HepG2 (cell line): Measurements from ENCODE around the gene SDC1. TPM values are rescaled to one million over a fixed set of nuclear protein-coding genes. Genes with fewer than 3 reads are reported as not detected.

Experiments used
- CEBPB ChIP-seq: IDR thresholded peaks from 2 replicates; pipeline ENCODE4 v1.6.1; 2011; ENCODE audit warnings: low read depth, low read length, improper control_type of control experiment, borderline replicate concordance
- DR1 ChIP-seq: sonication (generic); formaldehyde crosslinking; IDR thresholded peaks from 2 replicates; pipeline ENCODE4 v1.8.0; 2021; ENCODE audit warnings: mild to moderate bottlenecking, missing genetic modification reagents, inconsistent platforms
- ESRRA ChIP-seq: sonication (generic); formaldehyde crosslinking; IDR thresholded peaks from 2 replicates; pipeline ENCODE4 v1.5.1; 2020; ENCODE audit warnings: mild to moderate bottlenecking, low read depth, missing genetic modification reagents
- HES4 ChIP-seq: sonication (generic); formaldehyde crosslinking; IDR thresholded peaks from 2 replicates; pipeline ENCODE4 v1.9.0; 2021; ENCODE audit warnings: mild to moderate bottlenecking, missing genetic modification reagents, borderline replicate concordance
- HNF1B ChIP-seq: sonication (generic); formaldehyde crosslinking; IDR thresholded peaks from 2 replicates; pipeline ENCODE4 v1.5.1; 2020; ENCODE audit warnings: mild to moderate bottlenecking, moderate library complexity, missing genetic modification reagents
- HNF4G ChIP-seq, 2 experiments: sonication (generic) in 1 of 2; formaldehyde crosslinking in 1 of 2; IDR thresholded peaks; 2 replicates each; pipeline versions ENCODE4 v1.4.0 to v1.6.1; 2011 to 2020; ENCODE audit warnings: borderline replicate concordance in 2 of 2, low read depth in 2 of 2, mild to moderate bottlenecking in 2 of 2, low read length in 1 of 2, missing genetic modification reagents in 1 of 2, moderate library complexity in 1 of 2
- KDM3A ChIP-seq: IDR thresholded peaks from 2 replicates; pipeline ENCODE4 v1.6.1; 2018; ENCODE audit warnings: low read depth, missing compliant biosample characterization
- LCORL ChIP-seq, 2 experiments: fragments of 450-650 bp in 1 of 2; sonication (generic) in 1 of 2; formaldehyde crosslinking in 1 of 2; IDR thresholded peaks; 2 replicates each; pipeline versions ENCODE4 v1.5.0 to v1.6.1; 2017 to 2020; ENCODE audit warnings: antibody characterized with exemption in 1 of 2, missing genetic modification reagents in 1 of 2
- MED1 ChIP-seq: sonication (generic); formaldehyde crosslinking; IDR thresholded peaks from 2 replicates; pipeline ENCODE4 v1.4.0; 2020; ENCODE audit warnings: missing genetic modification reagents
- MTERF4 ChIP-seq: sonication (generic); formaldehyde crosslinking; IDR thresholded peaks from 2 replicates; pipeline ENCODE4 v1.8.0; 2023; ENCODE audit warnings: mild to moderate bottlenecking, missing genetic modification reagents
- NR2C2 ChIP-seq: sonication (generic); formaldehyde crosslinking; IDR thresholded peaks from 2 replicates; pipeline ENCODE4 v1.4.0; 2020; ENCODE audit warnings: missing genetic modification reagents, mild to moderate bottlenecking, moderate library complexity, borderline replicate concordance
- PITX1 ChIP-seq: sonication (generic); formaldehyde crosslinking; IDR thresholded peaks from 2 replicates; pipeline ENCODE4 v1.5.1; 2020; ENCODE audit warnings: mild to moderate bottlenecking, missing genetic modification reagents
- PTBP1 ChIP-seq: fragments of 200-400 bp; formaldehyde crosslinking; IDR thresholded peaks from 2 replicates; pipeline ENCODE4 v1.6.1; 2018; ENCODE audit warnings: low read length, low read depth; ENCODE audit not compliant: poor library complexity, severe bottlenecking
- RXRB ChIP-seq: IDR thresholded peaks from 2 replicates; pipeline ENCODE4 v1.6.1; 2016; ENCODE audit warnings: borderline replicate concordance, missing genetic modification reagents, missing compliant biosample characterization
- SNAPC5 ChIP-seq: sonication (generic); formaldehyde crosslinking; IDR thresholded peaks from 2 replicates; pipeline ENCODE4 v1.8.1; 2023; ENCODE audit warnings: mild to moderate bottlenecking, missing genetic modification reagents, borderline replicate concordance
- ZBTB46 ChIP-seq: sonication (generic); formaldehyde crosslinking; IDR thresholded peaks from 2 replicates; pipeline ENCODE4 v1.4.0; 2020; ENCODE audit warnings: mild to moderate bottlenecking, missing genetic modification reagents, borderline replicate concordance
- ZFY ChIP-seq: sonication (generic); formaldehyde crosslinking; IDR thresholded peaks from 2 replicates; pipeline ENCODE4 v1.4.0; 2020; ENCODE audit warnings: missing genetic modification reagents
- ZIK1 ChIP-seq: sonication (generic); formaldehyde crosslinking; IDR thresholded peaks from 2 replicates; pipeline ENCODE4 v1.5.0; 2020; ENCODE audit warnings: mild to moderate bottlenecking, low read depth, missing genetic modification reagents, borderline replicate concordance
- ZNF263 ChIP-seq: sonication (generic); formaldehyde crosslinking; IDR thresholded peaks from 2 replicates; pipeline ENCODE4 v1.4.0; 2020; ENCODE audit warnings: missing genetic modification reagents
- ZNF546 ChIP-seq: sonication (generic); formaldehyde crosslinking; conservative IDR thresholded peaks from 2 replicates; pipeline ENCODE4 v1.8.1; 2023; ENCODE audit warnings: mild to moderate bottlenecking, missing genetic modification reagents
- ZNF709 ChIP-seq: sonication (generic); formaldehyde crosslinking; IDR thresholded peaks from 2 replicates; pipeline ENCODE4 v1.5.0; 2020; ENCODE audit warnings: mild to moderate bottlenecking, missing genetic modification reagents
- ZNF816 ChIP-seq: sonication (generic); formaldehyde crosslinking; IDR thresholded peaks from 2 replicates; pipeline ENCODE4 v1.8.0; 2022; ENCODE audit warnings: missing genetic modification reagents, mild to moderate bottlenecking, borderline replicate concordance
- polyA plus RNA-seq, 8 experiments: library from polyadenylated mRNA; depleted of rRNA in 3 of 8; stranded (reverse) in 7 of 8; unstranded in 1 of 8; fragments of >200 nt; fragmentation: Illumina TruSeq in 4 of 8; extraction: Trizol in 4 of 8; gene quantifications; 2 replicates each; pipeline versions ENCODE4 v1.2.1 to v1.2.3, GENCODE V29; 2011 to 2016; ENCODE audit warnings: low read depth in 4 of 8, missing spikeins in 1 of 8, mixed read lengths in 1 of 8; ENCODE audit not compliant: insufficient read depth in 1 of 8
- total RNA-seq, 5 experiments: library from RNA; depleted of rRNA; stranded (reverse); fragments of >200 nt; fragmentation: Illumina TruSeq; extraction: Trizol; gene quantifications; 2 replicates each; pipeline ENCODE4 v1.2.3, GENCODE V29; 2016; ENCODE audit warnings: low read depth in 1 of 5
- TF ChIP-seq, protein P1 (sequence below): sonication (generic); formaldehyde crosslinking; IDR thresholded peaks from 2 replicates; pipeline ENCODE4 v1.4.0; 2020; ENCODE audit warnings: missing genetic modification reagents

The SDC1 gene
- total and polyA plus RNA-seq, 2 of the 13 experiments (the other 11 are each of a cell fraction or from before 2014, with no cell fraction given): 108 to 119 TPM

GRCh38 chr2:20192781-20193180 is 32.1 kb downstream of the SDC1 start (continued):
- TF ChIP-seq ZBTB46 (CRISPR knock-in tag) (no peak), DR1 (CRISPR knock-in tag) (no peak), NR2C2 (CRISPR knock-in tag) (peak; percentile 34; the same call in 1 of the 2 replicates), MED1 (CRISPR knock-in tag) (peak; percentile 42; the same call in 1 of the 2 replicates), ZNF263 (0 out of 2 replicates have a peak, but pooled peaks have one; percentile 19), CEBPB (no peak), ESRRA (CRISPR knock-in tag) (peak; percentile 89), ZNF816 (CRISPR knock-in tag) (no peak), PTBP1 (peak; percentile 24), SNAPC5 (CRISPR knock-in tag) (no peak), HES4 (CRISPR knock-in tag) (0 out of 2 replicates have a peak, but pooled peaks have one; percentile 27), HNF1B (CRISPR knock-in tag) (peak; percentile 32; the same call in 1 of the 2 replicates), ZNF709 (CRISPR knock-in tag) (0 out of 2 replicates have a peak, but pooled peaks have one; percentile 36), PITX1 (CRISPR knock-in tag) (peak; percentile 87), MTERF4 (peak; percentile 84), HNF4G (IDR thresholded peaks at IDR 0.05; ENCODE audit: borderline replicate concordance, low read depth, low read length) (peak; percentile 51; the same call in 1 of the 2 replicates), HNF4G (CRISPR knock-in tag; IDR thresholded peaks at IDR 0.05; ENCODE audit: borderline replicate concordance, low read depth) (0 out of 2 replicates have a peak, but pooled peaks have one; percentile 61), ZIK1 (no peak), ZFY (CRISPR knock-in tag) (peak; percentile 72), ZNF546 (CRISPR knock-in tag) (0 out of 2 replicates have a peak, but pooled peaks have one; percentile 29), LCORL (IDR thresholded peaks at IDR 0.05) (no peak), LCORL (CRISPR knock-in tag; IDR thresholded peaks at IDR 0.05) (peak; percentile 80), KDM3A (CRISPR knock-in tag) (0 out of 2 replicates have a peak, but pooled peaks have one; percentile 22), RXRB (peak; percentile 34; the same call in 1 of the 2 replicates)
- TF ChIP-seq, protein P1, sequence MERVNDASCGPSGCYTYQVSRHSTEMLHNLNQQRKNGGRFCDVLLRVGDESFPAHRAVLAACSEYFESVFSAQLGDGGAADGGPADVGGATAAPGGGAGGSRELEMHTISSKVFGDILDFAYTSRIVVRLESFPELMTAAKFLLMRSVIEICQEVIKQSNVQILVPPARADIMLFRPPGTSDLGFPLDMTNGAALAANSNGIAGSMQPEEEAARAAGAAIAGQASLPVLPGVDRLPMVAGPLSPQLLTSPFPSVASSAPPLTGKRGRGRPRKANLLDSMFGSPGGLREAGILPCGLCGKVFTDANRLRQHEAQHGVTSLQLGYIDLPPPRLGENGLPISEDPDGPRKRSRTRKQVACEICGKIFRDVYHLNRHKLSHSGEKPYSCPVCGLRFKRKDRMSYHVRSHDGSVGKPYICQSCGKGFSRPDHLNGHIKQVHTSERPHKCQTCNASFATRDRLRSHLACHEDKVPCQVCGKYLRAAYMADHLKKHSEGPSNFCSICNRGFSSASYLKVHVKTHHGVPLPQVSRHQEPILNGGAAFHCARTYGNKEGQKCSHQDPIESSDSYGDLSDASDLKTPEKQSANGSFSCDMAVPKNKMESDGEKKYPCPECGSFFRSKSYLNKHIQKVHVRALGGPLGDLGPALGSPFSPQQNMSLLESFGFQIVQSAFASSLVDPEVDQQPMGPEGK (CRISPR knock-in tag): peak; percentile 73
